Retinal pigment epithelial cell (primary cell): ENCODE measurements around the gene TIMM13.

Experiments
- DNase-seq: peaks from one replicate; pipeline ENCODE4 v3.0.0-alpha.2; 2010; ENCODE audit warnings: low read depth
- H3K4me3 ChIP-seq: 2 replicates; pipeline ENCODE4 v1.5.1; 2011; ENCODE audit warnings: mild to moderate bottlenecking, low read length, control low read depth, moderate library complexity
- TF ChIP-seq, protein P1 (sequence below): conservative IDR thresholded peaks from 2 replicates; pipeline ENCODE4 v1.5.1; 2011; ENCODE audit warnings: low read depth, low read length, control low read depth, inconsistent platforms

Gene TIMM13

GRCh38 chr19:2441096-2441752 lies 13.8 kb upstream of the TIMM13 start:
- H3K4me3 ChIP-seq, result no peak overlapping the region
- TF ChIP-seq, protein P1, sequence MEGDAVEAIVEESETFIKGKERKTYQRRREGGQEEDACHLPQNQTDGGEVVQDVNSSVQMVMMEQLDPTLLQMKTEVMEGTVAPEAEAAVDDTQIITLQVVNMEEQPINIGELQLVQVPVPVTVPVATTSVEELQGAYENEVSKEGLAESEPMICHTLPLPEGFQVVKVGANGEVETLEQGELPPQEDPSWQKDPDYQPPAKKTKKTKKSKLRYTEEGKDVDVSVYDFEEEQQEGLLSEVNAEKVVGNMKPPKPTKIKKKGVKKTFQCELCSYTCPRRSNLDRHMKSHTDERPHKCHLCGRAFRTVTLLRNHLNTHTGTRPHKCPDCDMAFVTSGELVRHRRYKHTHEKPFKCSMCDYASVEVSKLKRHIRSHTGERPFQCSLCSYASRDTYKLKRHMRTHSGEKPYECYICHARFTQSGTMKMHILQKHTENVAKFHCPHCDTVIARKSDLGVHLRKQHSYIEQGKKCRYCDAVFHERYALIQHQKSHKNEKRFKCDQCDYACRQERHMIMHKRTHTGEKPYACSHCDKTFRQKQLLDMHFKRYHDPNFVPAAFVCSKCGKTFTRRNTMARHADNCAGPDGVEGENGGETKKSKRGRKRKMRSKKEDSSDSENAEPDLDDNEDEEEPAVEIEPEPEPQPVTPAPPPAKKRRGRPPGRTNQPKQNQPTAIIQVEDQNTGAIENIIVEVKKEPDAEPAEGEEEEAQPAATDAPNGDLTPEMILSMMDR, result no peak
- no peak for DNase-seq

DNA sequence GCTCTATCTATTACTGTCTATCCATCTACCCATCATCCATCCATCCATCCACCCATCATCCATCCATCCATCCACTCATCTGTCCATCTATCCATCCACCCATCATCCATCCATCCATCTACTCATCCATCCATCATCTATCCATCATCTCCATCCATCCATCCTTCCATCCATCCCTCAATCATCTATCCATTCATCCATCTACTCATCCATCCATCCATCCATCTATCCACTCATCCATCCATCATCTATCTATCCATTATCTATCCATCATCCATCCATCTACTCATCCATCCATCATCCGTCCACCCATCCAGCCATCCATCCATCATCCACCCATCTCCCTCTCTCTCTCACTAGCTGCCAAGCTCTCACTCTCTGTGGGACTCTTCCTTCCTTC lies 13.1 kb upstream of the TIMM13 start:
- no peak for DNase-seq
- TF ChIP-seq, protein P1, result no peak
- no peak overlapping the region for H3K4me3 ChIP-seq

GRCh38 chr19:2438178-2438577 lies 10.8 kb upstream of the TIMM13 start:
- TF ChIP-seq, protein P1, result no peak
- DNase-seq, result no peak
- H3K4me3 ChIP-seq, result no peak overlapping the region

DNA sequence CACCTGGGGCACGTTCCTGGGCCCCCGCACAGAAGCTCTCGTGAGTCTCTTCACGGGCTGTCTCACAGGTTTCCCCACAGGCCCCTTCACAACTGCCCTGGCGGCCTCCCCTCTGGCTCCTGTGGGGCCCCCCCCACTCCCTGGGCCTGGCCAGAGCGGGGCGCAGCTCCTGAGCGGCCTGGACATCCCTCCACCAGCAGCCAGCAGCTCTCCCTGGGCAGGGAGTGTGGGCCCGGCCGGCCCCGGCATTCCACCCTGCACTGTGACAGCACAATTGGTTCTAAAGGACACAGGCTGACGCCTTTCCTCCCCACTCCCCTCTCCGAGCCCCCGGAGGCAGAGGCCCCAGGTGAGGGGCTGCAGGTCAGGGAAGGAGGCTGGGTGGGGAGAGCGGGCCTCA lies 9.5 kb upstream of the TIMM13 start:
- DNase-seq, result no peak
- no peak overlapping the region for H3K4me3 ChIP-seq
- TF ChIP-seq, protein P1, result no peak

DNA sequence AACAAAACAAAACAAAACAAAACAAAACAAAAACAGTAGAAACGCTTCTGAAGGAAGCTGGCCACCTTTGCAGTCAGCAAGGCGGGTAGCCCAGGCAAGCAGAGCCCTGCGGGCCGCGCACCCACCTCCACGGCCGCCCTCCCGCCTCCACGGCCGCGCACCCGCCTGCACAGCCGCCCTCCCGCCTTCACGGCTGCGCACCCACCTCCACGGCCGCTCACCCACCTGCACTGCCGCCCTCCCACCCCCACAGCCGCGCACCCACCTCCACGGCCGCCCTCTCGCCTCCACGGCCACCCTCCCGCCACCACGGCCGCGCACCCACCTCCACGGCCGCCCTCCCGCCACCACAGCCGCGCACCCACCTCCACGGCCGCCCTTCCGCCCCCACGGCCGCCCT lies 9.0 kb upstream of the TIMM13 start:
- no peak for DNase-seq
- H3K4me3 ChIP-seq, result no peak overlapping the region
- TF ChIP-seq, protein P1, result no peak

- no peak overlapping the region for H3K4me3 ChIP-seq
- no peak for DNase-seq
- TF ChIP-seq, protein P1, result no peak
These were observed 7.4 kb upstream of the TIMM13 start for GRCh38 chr19:2434721-2435265.

- TF ChIP-seq, protein P1, result no peak
- DNase-seq, result no peak
- H3K4me3 ChIP-seq, result no peak overlapping the region
These were observed 6.9 kb upstream of the TIMM13 start for GRCh38 chr19:2434267-2434666.
